ENCODE measurements around the gene SFMBT1.

The SFMBT1 gene

GRCh38 chr3:53067567-53067966 lies 21.7 kb upstream of the SFMBT1 start:
- peaks cover 5% of the 10 kb centered on the region for H3K4me1 ChIP-seq (ENCODE audit: control insufficient read depth, low read length)
- no peak overlapping the region for H3K27ac ChIP-seq (ENCODE audit: low read depth, low read length)
- H3K9me3 ChIP-seq (ENCODE audit: control insufficient read depth, insufficient read depth, low read length) = no peaks in the 10 kb centered on the region
- peaks cover 4% of the 10 kb centered on the region; the same call in 1 of the 2 replicates for H3K27me3 ChIP-seq (ENCODE audit: control insufficient read depth, low read length)
- no peak overlapping the region for H3K4me2 ChIP-seq (ENCODE audit: low read length)
- no peak for TF ChIP-seq CTCF (IDR thresholded peaks at IDR 0.05; ENCODE audit: low read depth, low read length, poor library complexity, severe bottlenecking)
- TF ChIP-seq EZH2phosphoT487 (IDR thresholded peaks at IDR 0.05; ENCODE audit: borderline replicate concordance, low read length) = no peak
- no peaks in the 10 kb centered on the region for H3K36me3 ChIP-seq (ENCODE audit: control insufficient read depth, low read length)
- H3K9me2 ChIP-seq (replicated peaks; ENCODE audit: control insufficient read depth, low read length) = no peaks in the 10 kb centered on the region
- no peak overlapping the region for H3K4me3 ChIP-seq (ENCODE audit: low read length)
- no peaks in the 10 kb centered on the region for H3F3A ChIP-seq (ENCODE audit: control insufficient read depth, insufficient read depth)
- H3K79me2 ChIP-seq (ENCODE audit: control insufficient read depth, low read length) = no peaks in the 10 kb centered on the region
- no peaks in the 10 kb centered on the region for H4K20me1 ChIP-seq (ENCODE audit: control insufficient read depth, insufficient read depth, low read depth, low read length)

- Histone ChIP-seq H3K4me3 (ENCODE audit: low read length) (no peak overlapping the region), H3F3A (ENCODE audit: control insufficient read depth, insufficient read depth) (no peaks in the 10 kb centered on the region), H3K9me3 (ENCODE audit: control insufficient read depth, insufficient read depth, low read length) (no peaks in the 10 kb centered on the region), H4K20me1 (ENCODE audit: control insufficient read depth, insufficient read depth, low read depth, low read length) (no peaks in the 10 kb centered on the region), H3K4me2 (ENCODE audit: low read length) (no peak overlapping the region), H3K36me3 (ENCODE audit: control insufficient read depth, low read length) (no peaks in the 10 kb centered on the region), H3K79me2 (ENCODE audit: control insufficient read depth, low read length) (no peaks in the 10 kb centered on the region), H3K9me2 (replicated peaks; ENCODE audit: control insufficient read depth, low read length) (no peaks in the 10 kb centered on the region), H3K27ac (ENCODE audit: low read depth, low read length) (no peak overlapping the region), H3K4me1 (ENCODE audit: control insufficient read depth, low read length) (no peaks in the 10 kb centered on the region), H3K27me3 (ENCODE audit: control insufficient read depth, low read length) (peaks cover 10% of the 10 kb centered on the region)
- no peak for TF ChIP-seq CTCF (IDR thresholded peaks at IDR 0.05; ENCODE audit: low read depth, low read length, poor library complexity, severe bottlenecking)
- no peak for TF ChIP-seq EZH2phosphoT487 (IDR thresholded peaks at IDR 0.05; ENCODE audit: borderline replicate concordance, low read length)
These were observed 20.1 kb upstream of the SFMBT1 start for GRCh38 chr3:53065841-53066480.

DNA sequence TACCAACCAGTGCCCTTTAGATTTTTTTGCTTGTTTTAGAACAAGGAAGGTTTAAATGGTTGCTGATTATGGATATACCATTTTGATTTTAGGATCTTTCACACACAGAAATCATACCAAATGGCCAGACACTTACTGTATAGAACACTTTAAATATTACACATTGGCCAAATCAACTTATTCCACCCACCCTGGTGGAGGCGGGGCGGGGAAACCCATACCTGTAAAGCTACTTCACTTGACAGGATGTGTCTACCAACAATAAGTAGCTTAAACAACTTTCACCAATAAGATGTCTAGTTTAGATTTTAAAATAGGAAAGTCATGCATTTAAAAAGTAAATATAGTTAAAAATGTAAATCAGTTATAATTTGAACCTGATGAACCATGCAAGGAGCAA lies 17.0 kb upstream of the SFMBT1 start:
- Histone ChIP-seq H3K4me3 (ENCODE audit: low read length) (no peak overlapping the region), H3F3A (ENCODE audit: control insufficient read depth, insufficient read depth) (no peaks in the 10 kb centered on the region), H3K4me2 (ENCODE audit: low read length) (no peak overlapping the region), H3K27me3 (ENCODE audit: control insufficient read depth, low read length) (peaks cover 19% of the 10 kb centered on the region), H3K36me3 (ENCODE audit: control insufficient read depth, low read length) (no peaks in the 10 kb centered on the region), H3K9me3 (ENCODE audit: control insufficient read depth, insufficient read depth, low read length) (no peaks in the 10 kb centered on the region), H3K27ac (ENCODE audit: low read depth, low read length) (no peak overlapping the region), H4K20me1 (ENCODE audit: control insufficient read depth, insufficient read depth, low read depth, low read length) (no peaks in the 10 kb centered on the region), H3K9me2 (replicated peaks; ENCODE audit: control insufficient read depth, low read length) (no peaks in the 10 kb centered on the region), H3K79me2 (ENCODE audit: control insufficient read depth, low read length) (no peaks in the 10 kb centered on the region), H3K4me1 (ENCODE audit: control insufficient read depth, low read length) (no peaks in the 10 kb centered on the region)
- TF ChIP-seq EZH2phosphoT487 (IDR thresholded peaks at IDR 0.05; ENCODE audit: borderline replicate concordance, low read length) = no peak
- no peak for TF ChIP-seq CTCF (IDR thresholded peaks at IDR 0.05; ENCODE audit: low read depth, low read length, poor library complexity, severe bottlenecking)
